Ovary (tissue), 3 donors: Measurements from ENCODE around the gene RNLS.

Source experiments
- POLR2A ChIP-seq: fragments of 450-650 bp; IDR thresholded peaks from one replicate; pipeline ENCODE4 v1.6.1; 2017; ENCODE audit warnings: antibody characterized with exemption, mild to moderate bottlenecking, moderate library complexity
- TF ChIP-seq, protein P1 (sequence below), 3 donors: fragments of 450-650 bp in 2 of 3; fragments of 200-600 bp in 1 of 3; IDR thresholded peaks; one replicate each; pipeline versions ENCODE4 v1.5.1 to v1.8.0; 2016 to 2022; ENCODE audit warnings: antibody characterized with exemption in 3 of 3, mild to moderate bottlenecking in 1 of 3
- donor health status: DM: no; HTN: no; CAD: no.

DNA sequence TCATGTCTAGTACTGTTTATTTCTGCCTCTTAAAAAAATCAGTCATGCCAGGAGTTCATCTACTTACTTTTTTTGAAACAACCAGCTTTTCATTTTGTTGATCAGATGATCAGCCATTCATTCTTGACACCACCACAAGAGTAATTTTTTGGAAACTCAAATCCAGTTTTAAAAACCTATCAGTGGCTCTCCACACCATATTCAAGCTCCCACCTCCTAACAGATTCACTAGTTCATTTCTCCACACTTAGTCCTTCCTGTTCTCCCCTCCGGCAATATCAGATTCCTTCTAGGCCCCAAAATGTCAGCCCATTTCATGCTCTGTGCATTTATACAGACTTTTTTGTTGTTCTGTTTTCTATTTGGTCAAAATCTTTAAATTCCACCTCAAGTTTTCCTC, 341.6 kb downstream of the RNLS start:
- no peak for TF ChIP-seq POLR2A
- TF ChIP-seq, protein P1, sequence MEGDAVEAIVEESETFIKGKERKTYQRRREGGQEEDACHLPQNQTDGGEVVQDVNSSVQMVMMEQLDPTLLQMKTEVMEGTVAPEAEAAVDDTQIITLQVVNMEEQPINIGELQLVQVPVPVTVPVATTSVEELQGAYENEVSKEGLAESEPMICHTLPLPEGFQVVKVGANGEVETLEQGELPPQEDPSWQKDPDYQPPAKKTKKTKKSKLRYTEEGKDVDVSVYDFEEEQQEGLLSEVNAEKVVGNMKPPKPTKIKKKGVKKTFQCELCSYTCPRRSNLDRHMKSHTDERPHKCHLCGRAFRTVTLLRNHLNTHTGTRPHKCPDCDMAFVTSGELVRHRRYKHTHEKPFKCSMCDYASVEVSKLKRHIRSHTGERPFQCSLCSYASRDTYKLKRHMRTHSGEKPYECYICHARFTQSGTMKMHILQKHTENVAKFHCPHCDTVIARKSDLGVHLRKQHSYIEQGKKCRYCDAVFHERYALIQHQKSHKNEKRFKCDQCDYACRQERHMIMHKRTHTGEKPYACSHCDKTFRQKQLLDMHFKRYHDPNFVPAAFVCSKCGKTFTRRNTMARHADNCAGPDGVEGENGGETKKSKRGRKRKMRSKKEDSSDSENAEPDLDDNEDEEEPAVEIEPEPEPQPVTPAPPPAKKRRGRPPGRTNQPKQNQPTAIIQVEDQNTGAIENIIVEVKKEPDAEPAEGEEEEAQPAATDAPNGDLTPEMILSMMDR (IDR thresholded peaks at IDR 0.05), result no peak
